Mesodermal cell (in vitro differentiated cells): ENCODE data around the gene RAMP3.

Experiments
- H3K27ac ChIP-seq: 2 replicates; pipeline ENCODE4 v1.7.0; 2013; ENCODE audit warnings: mild to moderate bottlenecking, low read depth, low read length, moderate library complexity; ENCODE audit not compliant: severe bottlenecking
- H3K36me3 ChIP-seq: 2 replicates; pipeline ENCODE4 v1.7.1; 2013; ENCODE audit warnings: mild to moderate bottlenecking, low read length, moderate library complexity; ENCODE audit not compliant: control insufficient read depth, insufficient read depth
- H3K4me1 ChIP-seq: one replicate; pipeline ENCODE4 v1.7.1; 2013; ENCODE audit warnings: mild to moderate bottlenecking, low read length; ENCODE audit not compliant: insufficient read depth, control insufficient read depth, poor library complexity, severe bottlenecking
- H3K4me3 ChIP-seq: 2 replicates; pipeline ENCODE4 v1.7.0; 2013; ENCODE audit warnings: low read length, control low read depth, mild to moderate bottlenecking; ENCODE audit not compliant: insufficient read depth, poor library complexity, severe bottlenecking; ENCODE audit errors: extremely low read depth
- H3K9me3 ChIP-seq: 2 replicates; pipeline ENCODE4 v1.7.1; 2013; ENCODE audit warnings: mild to moderate bottlenecking, low read length, moderate library complexity; ENCODE audit not compliant: control insufficient read depth
- WGBS, 2 experiments: methylation state at CpG; one replicate each; pipeline ENCODE4 v1.1.5; 2013; ENCODE audit warnings: missing lambda C conversion rate in 2 of 2; ENCODE audit not compliant: insufficient coverage in 2 of 2; 5-methylcytosine and 5-hydroxymethylcytosine counted together

The RAMP3 gene

DNA sequence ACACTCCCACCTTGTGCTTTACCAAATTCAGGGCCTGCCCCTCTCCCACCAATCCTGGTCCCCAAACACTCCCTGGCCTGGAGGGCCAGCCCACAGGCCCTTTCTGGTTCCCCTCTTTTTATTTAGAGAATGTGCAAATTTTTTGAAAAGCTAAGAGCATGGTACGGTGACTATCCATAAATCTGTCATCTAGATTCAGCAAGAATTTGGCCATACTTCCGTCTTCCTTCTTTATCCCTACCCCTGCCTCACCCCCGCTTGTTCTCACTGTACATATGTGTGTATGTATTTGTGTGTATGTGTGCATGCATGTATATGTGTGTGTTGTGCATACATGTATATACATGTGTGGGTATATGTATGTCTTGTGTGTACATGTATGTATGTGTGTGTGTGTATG, 38.0 kb upstream of the RAMP3 start:
- Histone ChIP-seq H3K36me3 (no peaks in the 10 kb centered on the region), H3K4me1 (no peaks in the 10 kb centered on the region), H3K9me3 (no peaks in the 10 kb centered on the region), H3K27ac (no peak overlapping the region), H3K4me3 (no peak overlapping the region)
- WGBS, 2 experiments = no CpG with 5 or more reads among the region's 3 CpGs

DNA sequence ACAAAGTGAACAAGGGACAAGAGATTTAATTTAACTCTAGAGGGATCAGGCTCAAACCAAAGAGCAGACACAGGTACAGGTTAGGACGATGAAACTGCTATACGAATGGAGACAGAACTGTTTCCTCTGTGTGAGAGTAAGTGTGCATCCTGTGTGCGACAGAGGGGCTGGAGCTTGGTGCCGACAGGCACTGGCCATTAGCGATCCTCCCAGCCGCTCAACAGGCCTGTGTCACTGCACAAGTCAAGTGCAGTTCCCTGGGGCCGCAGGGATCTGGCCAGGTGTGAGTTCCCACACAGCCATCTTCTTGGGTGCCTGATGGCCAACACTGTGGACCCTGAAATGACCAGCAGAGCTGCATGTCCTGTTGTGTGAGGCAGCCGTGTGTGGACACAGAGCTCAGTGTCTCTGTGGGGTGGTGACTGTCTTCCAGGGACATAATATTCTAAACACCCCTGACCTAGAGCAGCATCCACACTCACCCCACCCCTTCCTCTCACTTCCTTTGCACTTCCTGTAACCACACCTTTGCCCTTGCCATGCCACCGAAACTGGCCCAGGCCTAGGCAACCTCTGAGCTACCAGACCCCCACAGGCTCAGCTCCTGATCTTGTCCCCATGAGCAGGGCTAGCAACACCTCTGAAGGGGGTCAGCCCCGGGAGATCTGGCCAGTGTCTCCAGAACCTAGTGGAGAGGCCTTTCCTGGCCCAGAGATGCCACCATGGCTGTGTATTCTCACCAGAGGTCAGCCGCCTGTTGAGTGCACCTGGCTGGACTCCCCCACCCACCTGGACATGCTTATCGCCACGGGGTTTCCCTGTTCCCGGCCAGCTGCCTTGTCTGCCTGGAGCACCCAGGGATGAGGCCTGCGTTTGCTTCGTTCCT, 34.4 kb upstream of the RAMP3 start:
- 84 to 91% methylated on average over 14 to 15 of the region's 16 CpGs for WGBS, 2 experiments

DNA sequence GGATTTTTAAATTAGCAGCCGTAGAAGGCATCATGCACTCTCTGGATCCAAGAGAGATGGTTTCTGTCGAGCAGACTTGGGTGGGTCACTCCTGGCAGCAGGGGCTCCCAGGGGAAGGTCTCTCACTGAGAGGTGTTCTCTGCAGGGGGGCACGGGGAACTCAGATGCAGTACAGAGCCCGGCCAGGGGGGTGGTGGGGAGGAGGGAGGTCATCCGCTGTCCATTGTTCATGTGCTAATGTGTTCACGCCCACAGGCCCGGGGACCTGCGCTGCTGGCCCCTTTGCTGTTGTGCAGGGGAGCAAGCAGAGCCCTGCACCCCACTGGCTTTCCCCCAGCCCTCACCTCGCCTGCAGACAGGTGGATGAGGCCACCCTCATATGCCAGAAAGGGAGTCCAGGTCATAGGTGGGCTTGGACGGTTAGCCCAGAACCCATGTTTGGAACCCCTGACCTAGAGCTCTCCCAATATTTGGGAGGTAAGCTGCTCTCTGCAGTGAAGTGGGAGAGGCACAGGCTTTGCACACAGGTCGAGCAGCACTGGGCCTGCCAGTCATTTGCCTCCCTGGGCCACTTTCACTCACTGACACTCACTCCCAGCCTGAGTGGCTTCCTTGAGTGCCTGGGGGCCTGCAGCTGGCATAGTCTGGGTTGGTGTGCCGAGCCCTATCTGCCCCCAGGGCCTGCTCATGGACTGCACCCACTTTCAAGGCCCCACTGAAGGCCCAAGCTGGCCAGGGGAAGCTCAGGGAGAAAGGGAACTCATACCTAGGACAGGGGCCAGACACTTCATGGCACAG, 33.5 kb upstream of the RAMP3 start:
- Histone ChIP-seq H3K36me3 (no peaks in the 10 kb centered on the region), H3K4me1 (no peaks in the 10 kb centered on the region), H3K4me3 (no peak overlapping the region), H3K27ac (no peak overlapping the region), H3K9me3 (no peaks in the 10 kb centered on the region)
- 48 to 57% methylated on average over 6 to 12 of the region's 12 CpGs for WGBS, 2 experiments

More for the DNA sequence above, 34.4 kb upstream of the RAMP3 start:
- no peaks in the 10 kb centered on the region for H3K4me1 ChIP-seq
- no peak overlapping the region for H3K4me3 ChIP-seq
- H3K36me3 ChIP-seq = no peaks in the 10 kb centered on the region
- H3K9me3 ChIP-seq = no peaks in the 10 kb centered on the region
- H3K27ac ChIP-seq = no peak overlapping the region

DNA sequence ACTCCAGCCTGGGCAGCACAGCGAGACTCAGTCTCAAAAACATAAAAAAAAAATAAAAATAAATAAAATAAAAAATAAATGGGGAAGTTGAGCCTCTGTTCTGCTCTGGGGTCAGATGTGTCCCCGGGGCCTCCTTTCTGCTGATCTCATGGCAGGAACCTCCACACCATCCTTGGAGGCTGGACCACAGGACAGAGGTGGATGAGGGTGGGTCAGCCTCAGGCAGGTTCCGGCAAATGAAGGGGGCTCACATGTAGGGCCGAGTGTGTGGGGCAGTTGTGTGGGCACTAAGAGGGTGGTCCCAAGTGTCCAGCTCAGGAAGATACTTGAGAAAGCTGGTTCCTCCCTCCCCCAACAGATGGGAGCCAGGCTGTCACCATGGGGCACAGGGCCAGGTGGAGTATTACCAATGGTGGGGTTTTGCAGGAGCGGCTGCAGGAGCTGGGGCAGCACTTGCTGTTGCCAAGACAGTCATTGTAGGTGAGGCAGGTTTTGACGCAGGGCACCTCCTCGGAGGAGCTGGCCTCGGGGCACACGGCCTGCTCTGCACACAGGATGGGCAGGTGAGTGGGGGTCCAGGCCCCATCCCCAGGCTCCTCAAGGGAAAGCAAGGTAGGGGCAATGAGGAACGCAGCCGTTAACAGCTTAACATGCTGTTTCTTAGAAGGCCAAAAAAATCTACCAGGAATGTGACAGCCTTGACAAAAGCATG, 32.2 kb upstream of the RAMP3 start:
- 85 to 95% methylated on average over 8 to 9 of the region's 11 CpGs for WGBS, 2 experiments
- H3K36me3 ChIP-seq = no peaks in the 10 kb centered on the region
- H3K9me3 ChIP-seq = no peaks in the 10 kb centered on the region
- no peaks in the 10 kb centered on the region for H3K4me1 ChIP-seq
- H3K4me3 ChIP-seq = no peak overlapping the region
- H3K27ac ChIP-seq = no peak overlapping the region

DNA sequence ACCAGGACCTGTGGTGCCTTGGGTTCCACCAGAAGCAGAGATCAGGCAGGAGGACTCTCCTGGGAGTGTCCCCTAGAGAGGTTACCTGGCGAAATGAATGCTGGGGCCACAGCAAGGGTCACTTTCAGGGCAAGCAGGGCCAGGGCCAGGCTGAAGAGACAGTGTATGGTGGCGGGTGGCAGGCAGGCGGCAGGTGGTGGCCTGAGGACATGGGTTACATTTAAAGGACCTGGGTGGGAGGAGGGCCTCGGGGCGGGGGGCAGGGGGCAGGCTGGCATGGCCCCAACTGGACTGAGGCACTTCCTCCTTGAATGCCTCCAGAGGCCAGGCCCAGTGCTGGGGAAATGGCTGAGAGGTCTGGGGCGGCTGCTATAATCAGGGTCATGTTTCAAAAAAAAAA, 31.4 kb upstream of the RAMP3 start:
- Histone ChIP-seq H3K36me3 (no peaks in the 10 kb centered on the region), H3K4me3 (no peak overlapping the region), H3K27ac (no peak overlapping the region), H3K9me3 (no peaks in the 10 kb centered on the region), H3K4me1 (no peaks in the 10 kb centered on the region)
- 84 to 88% methylated on average over 6 of the region's 6 CpGs for WGBS, 2 experiments

- Histone ChIP-seq H3K36me3 (no peaks in the 10 kb centered on the region), H3K9me3 (no peaks in the 10 kb centered on the region), H3K4me1 (no peaks in the 10 kb centered on the region), H3K4me3 (no peak overlapping the region), H3K27ac (no peak overlapping the region)
- WGBS, 2 experiments = 83 to 88% methylated on average over 3 to 6 of the region's 6 CpGs
These were observed 30.7 kb upstream of the RAMP3 start for GRCh38 chr7:45126920-45127319.

DNA sequence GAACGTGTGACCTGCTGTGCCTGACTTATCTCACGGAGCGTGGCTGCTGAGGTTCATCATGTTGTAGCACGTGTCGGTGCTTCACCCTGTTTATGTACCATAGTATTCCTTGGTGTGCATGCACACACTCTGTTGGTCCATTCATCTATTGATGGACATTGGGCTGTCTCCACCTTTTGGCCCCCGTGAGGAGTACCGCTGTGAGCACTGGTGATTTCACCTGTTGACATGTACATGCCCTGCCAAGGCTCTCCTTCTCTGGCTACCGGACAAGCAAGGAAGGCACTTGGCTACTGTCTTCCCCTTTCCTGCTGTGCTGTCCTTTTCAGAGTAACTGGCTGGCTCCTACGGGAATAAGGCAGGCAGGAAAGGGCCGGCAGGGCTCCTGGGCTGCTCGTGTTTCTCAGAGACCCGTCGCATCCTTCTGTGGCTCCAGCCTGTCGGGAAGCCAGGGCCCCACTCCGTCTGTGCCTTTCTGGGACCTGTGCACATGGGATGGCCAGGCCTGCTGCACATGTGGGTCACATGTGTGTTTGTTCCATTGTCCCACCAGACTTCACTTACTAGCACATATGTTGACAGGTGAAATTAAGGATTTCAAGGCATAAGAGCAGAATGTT, 28.3 kb upstream of the RAMP3 start:
- no peaks in the 10 kb centered on the region for H3K4me1 ChIP-seq
- 89 to 95% methylated on average over 9 to 15 of the region's 15 CpGs for WGBS, 2 experiments
- H3K9me3 ChIP-seq = no peaks in the 10 kb centered on the region
- no peaks in the 10 kb centered on the region for H3K36me3 ChIP-seq
- no peak overlapping the region for H3K4me3 ChIP-seq
- H3K27ac ChIP-seq = no peak overlapping the region

DNA sequence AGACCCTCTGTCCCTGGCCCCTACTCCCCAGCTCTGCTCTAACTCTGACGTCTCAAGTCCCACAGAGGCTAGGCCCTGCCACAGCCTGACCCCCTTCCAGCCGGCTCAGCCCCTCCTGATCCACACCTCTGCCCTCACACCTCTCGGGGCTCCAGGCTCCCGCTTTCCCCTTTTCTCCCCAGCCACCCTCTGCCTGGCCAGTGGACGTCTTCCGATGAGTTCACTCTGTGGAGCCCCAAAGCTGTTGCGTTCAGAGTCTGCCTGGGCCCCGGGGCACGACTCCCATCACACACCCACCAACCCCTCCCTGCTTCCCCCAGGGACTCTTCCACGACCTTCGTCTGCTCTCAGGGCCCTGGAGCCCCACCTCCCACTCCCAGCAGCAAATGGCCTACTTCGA, 27.7 kb upstream of the RAMP3 start:
- WGBS, 2 experiments = 68 to 83% methylated on average over 5 to 12 of the region's 12 CpGs
- no peaks in the 10 kb centered on the region for H3K4me1 ChIP-seq
- no peak overlapping the region for H3K27ac ChIP-seq
- no peaks in the 10 kb centered on the region for H3K9me3 ChIP-seq
- H3K36me3 ChIP-seq = no peaks in the 10 kb centered on the region
- no peak overlapping the region for H3K4me3 ChIP-seq

GRCh38 chr7:45130910-45131309, 26.7 kb upstream of the RAMP3 start:
- no peaks in the 10 kb centered on the region for H3K36me3 ChIP-seq
- no peaks in the 10 kb centered on the region for H3K9me3 ChIP-seq
- no peak overlapping the region for H3K4me3 ChIP-seq
- no peak overlapping the region for H3K27ac ChIP-seq
- H3K4me1 ChIP-seq = no peaks in the 10 kb centered on the region
- WGBS, 2 experiments = 84 to 90% methylated on average over 3 to 6 of the region's 9 CpGs

DNA sequence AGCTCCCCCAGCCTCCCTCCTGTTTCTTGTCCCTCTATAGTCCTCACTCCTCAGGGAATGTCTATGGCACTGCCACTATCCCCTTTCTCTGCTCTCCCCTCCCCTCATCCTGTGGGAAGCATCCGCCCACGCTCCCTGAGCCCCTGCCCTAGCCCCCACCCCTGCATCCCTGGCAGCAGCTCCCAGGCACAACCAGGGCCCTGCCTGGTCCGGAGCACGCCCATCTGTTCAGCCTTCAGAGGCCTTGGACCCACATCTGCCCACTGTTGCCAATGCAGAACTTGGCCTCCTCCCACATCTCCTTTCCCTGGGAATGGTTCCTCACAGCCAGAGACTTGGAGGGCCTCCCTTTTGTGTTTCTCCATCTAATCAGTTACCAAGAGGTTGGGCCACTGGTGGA, 25.7 kb upstream of the RAMP3 start:
- Histone ChIP-seq H3K36me3 (no peaks in the 10 kb centered on the region), H3K4me1 (no peaks in the 10 kb centered on the region)
- 71 to 74% methylated on average over 4 of the region's 4 CpGs for WGBS, 2 experiments

More for the DNA sequence above, 25.7 kb upstream of the RAMP3 start:
- H3K27ac ChIP-seq = no peak overlapping the region
- H3K9me3 ChIP-seq = no peaks in the 10 kb centered on the region
- H3K4me3 ChIP-seq = no peak overlapping the region
